GM21825 (cell line): Measurements from ENCODE around the gene NR0B1.

Experiments used
- ATAC-seq: cut with Tn5 transposase; IDR thresholded peaks from one replicate; pipeline ENCODE4 v1.9.1; 2021; ENCODE audit warnings: mild to moderate bottlenecking, moderate library complexity; ENCODE audit not compliant: unreplicated experiment

Gene NR0B1

DNA sequence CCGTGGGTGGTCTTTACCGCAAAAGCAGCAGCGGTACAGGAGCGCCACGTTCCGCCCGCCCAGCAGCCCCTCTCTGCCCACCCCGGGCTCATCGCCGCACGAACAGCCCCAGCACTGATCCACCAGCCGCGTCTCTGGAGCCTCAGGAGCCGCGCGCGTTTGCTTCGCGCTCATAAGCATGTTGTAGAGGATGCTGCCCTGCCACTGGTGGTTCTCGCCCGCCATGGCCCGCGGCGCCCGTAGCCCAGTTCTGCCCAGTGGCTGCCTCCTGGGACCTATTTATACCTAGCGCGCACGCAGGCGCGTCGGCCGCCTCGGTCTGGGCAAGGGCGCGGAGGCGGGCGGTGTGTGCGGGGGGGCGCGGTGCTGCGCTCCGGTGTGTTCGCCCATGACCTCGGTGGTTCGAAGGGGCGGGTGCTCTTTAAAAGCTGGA, at the start of gene NR0B1:
TSS of gene NR0B1 (minus strand) at position 252 of the 433 bp plus-strand sequence. CDS start at position 225, 27 bp downstream.
- no peak for ATAC-seq

GRCh38 chrX:30349946-30350345, 40.8 kb upstream of the NR0B1 start:
- ATAC-seq: no peak

DNA sequence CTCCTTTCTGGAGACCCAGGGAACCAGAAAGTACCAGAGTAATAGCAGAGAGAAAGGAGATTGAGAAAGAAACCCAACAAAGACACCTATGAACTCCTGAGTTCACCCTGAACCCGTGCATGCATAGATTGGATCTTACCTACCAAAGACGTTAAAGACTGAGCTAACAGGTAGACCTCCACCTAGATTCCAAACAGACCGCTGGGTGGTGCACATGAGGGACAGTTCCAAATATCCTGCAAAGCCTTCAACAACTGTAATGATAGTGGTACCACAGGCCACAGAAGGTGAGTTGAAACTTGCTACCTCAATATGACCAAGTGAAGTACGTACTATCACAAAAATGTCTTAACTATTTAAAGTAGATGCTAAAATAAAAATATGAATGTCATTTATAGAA, 34.0 kb upstream of the NR0B1 start:
- ATAC-seq: no peak

- no peak for ATAC-seq
Measured at GRCh38 chrX:30340753-30341152, 31.6 kb upstream of the NR0B1 start.

- no peak for ATAC-seq
Measured at GRCh38 chrX:30327762-30328161, 18.6 kb upstream of the NR0B1 start.

- ATAC-seq: no peak
Measured at GRCh38 chrX:30317308-30317707, 8.1 kb upstream of the NR0B1 start.

DNA sequence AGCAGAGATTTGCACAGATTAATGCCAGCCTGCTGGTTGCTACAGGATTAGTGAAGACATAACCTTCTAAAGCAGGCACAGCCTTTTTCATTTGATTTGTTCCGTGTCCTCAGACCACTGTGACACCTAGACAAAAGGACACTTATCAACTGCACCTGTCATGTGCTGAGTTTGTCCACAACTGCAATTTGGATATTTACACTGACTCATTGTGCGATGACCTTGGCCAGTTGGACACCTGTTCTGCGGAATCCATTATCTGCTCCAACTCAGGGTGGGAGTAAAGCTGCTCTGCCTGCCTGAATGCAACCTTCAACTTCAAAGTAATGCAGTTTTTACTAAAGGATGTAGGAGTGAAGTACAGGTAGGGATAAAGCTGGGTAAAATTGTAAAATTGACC, 4.1 kb upstream of the NR0B1 start:
- ATAC-seq: no peak

DNA sequence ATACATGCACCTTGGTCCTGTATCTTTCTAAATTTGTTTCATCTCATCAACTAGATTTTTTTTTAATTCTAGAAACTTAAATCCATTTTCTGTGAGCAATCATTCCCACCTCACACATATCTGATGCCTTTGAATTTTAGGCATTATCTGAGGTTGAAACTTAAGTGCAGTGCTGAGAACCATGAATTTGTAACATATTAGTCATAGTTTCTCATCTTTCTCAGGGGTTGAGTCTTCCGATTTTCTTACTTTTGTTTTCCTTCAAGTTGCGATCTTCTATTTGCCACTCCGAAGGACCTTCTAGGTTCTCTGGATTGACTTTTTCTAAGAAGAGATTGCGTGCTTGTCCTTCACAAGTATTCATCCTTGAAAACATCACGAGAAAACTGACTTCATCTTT, 3.7 kb upstream of the NR0B1 start:
- no peak for ATAC-seq

- no peak for ATAC-seq
Measured at GRCh38 chrX:30310429-30311206, 1.4 kb upstream of the NR0B1 start.

DNA sequence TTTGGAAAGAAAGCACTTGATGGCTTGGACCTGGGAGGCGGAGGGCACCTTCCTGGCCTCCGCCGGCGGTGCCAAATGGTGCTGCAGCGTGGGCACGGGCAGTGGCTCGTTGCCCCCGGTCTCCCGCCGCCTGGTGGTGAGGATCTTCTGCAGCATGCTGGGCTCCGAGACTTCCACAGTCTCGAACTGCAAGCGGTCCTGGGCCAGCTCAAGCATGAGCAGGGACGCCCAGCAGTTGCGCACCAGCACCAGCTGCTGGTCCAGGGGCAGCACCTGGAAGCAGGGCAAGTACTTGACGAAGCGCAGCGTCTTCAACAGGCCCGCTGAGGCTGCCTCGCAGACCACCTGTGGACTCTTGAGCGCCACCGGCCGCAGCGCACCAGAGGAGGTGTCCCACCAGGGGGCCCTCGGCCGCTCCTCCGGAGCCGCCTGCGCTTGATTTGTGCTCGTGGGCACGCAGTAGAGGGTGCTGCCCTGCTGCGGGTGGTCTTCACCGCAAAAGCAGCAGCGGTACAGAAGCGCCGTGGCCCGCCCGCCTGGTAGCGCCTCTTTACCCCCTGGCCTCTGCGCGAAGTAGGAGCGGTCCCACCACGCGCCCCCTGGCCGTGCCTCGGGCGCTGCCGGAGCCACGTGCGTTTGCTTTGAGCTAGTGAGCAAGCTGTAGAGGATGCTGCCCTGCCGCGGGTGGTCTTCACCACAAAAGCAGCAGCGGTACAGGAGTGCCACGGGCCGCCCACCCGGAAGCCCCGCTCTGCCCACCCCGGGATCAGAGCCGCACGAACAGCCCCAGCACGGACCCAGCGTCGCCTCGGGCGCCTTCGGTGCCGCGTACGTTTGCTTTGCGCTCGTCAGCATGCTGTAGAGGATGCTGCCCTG, 689 bp downstream of the NR0B1 start:
- ATAC-seq: no peak

GRCh38 chrX:30307466-30307865, 1.7 kb downstream of the NR0B1 start:
- no peak for ATAC-seq

- ATAC-seq: no peak
Measured at GRCh38 chrX:30304866-30305265, 4.3 kb downstream of the NR0B1 start.

- no peak for ATAC-seq
Measured at GRCh38 chrX:30302956-30303355, 6.2 kb downstream of the NR0B1 start.

GRCh38 chrX:30301963-30302362, 7.2 kb downstream of the NR0B1 start:
- no peak for ATAC-seq

GRCh38 chrX:30301208-30301607, 8.0 kb downstream of the NR0B1 start:
- no peak for ATAC-seq

DNA sequence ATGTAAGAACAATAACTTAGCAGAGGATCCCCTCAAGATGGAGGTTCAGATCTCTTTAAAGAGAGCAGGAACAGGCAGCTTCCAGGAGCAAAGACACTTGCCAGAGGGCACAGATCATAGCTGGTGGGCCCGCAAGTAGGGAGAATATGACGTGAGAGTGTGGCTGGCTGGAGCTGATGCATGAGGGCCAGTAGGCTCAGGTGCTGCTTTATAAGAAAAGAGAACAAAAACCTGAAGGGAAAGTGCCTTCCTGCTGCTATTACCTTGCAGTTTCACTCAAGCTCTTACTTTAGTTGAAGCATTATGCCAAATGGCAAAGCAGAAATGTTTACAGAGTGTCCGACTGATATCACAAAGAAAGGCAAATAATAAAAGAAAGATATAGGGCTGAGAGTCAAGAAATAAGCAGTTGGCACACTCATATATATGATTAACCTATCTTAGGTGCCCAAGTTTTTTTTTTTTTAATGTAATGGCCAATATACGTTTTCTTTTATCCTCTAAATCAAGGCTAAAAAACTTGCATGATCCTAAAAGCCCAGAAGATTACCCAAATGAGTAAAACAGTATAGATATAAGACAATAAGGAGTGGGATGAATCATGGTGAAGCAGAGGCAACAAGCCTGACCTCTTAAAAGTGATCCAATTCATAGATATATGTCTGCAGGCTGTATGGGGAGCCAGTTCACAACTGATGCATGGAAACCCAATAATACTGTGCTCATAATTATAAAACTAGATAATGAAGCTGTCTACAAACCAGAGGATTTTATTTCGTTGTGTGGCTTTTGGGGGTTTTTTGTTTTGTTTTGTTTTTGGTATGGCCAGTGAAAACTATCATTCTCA, 12.6 kb downstream of the NR0B1 start:
- ATAC-seq: no peak

GRCh38 chrX:30283456-30284200, 25.6 kb downstream of the NR0B1 start:
- ATAC-seq: no peak

DNA sequence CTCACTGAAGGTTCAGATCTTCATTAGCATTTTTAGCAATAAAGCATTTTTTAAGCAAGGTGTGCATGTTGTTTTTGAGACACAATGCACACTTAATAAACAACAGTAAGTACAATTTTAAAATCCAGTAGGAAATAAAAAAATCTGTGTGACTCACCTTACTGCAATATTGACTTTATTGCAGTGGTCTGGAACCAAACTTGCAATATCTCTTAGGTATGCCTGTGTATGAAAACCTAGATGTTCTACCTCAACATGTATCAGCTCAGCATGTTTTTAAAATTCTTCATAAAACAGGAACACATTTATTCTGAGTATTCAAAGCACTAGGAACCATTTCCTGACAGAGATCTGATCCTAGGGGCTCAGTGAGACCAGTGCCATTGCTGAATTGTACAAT, 26.7 kb downstream of the NR0B1 start:
- no peak for ATAC-seq

DNA sequence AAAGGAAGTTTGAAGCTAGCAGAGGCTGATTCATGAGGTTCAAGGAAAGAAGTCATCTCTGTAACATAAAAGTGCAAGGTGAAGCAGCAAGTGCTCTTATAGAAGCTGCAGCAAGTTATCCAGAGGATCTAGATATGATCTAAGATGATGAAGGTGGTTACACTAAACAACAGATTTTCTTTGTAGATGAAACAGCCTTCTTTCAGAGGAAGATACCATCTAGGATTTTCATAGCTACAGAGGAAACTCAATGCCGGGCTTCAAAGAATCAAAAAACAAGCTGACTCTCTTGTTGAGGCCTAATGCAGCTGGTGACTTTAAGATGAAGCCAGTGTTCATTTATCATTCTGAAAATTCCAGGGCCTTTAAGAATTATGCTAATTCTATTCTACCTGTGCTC, 28.8 kb downstream of the NR0B1 start:
- no peak for ATAC-seq

DNA sequence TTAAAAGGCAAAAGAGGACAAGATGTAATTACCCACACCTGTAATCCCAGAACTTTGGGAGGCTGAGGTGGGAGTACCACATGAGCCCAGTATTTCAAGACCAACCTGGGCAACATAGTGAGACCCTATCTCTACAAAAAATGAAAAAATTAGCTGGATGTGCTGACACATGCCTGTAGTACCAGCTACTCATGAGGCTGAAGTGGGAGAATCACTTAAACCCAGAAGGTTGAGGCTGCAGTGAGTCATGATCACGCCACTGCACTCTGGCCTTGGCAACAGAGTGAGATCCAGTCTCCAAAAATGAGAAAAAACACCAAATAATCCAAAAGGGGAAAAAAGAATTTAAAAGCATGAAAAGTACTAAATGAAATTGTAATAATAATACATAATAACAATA, 30.8 kb downstream of the NR0B1 start:
- ATAC-seq: no peak
